ENCODE measurements around the gene GET3.

The GET3 gene

GRCh38 chr19:12788042-12788681, 50.9 kb downstream of the GET3 start:
- Histone ChIP-seq H3K9ac (peak overlapping the region; percentile 92 to 99 (median 98)), H3K27ac (peak overlapping the region; percentile 98 to 100 (median 99)), H3K9me3 (replicated peaks in 1 of 11) (no peaks in the 10 kb centered on the region), H3K4me2 (peak overlapping the region; percentile 90 to 100 (median 99)), H3K4me3 (peak overlapping the region; percentile 90 to 98 (median 96)), H3K27me3 (no peaks in the 10 kb centered on the region), H4K20me1 (peaks cover 17 to 19% (median 18%) of the 10 kb centered on the region in 11 experiments), H3K4me1 (peaks cover 59 to 74% (median 72%) of the 10 kb centered on the region in 10 experiments), H3K36me3 (peaks cover 0 to 12% (median 0%) of the 10 kb centered on the region in 11 experiments; a peak in 8 of 22 replicates)
- TF ChIP-seq Cebpa-rat (IDR thresholded peaks at IDR 0.05) = no peak

GRCh38 chr19:12788682-12789097, 51.4 kb downstream of the GET3 start:
- Histone ChIP-seq H3K9ac (peak overlapping the region; percentile 92 to 99 (median 98)), H3K36me3 (peaks cover 0 to 12% (median 0%) of the 10 kb centered on the region in 11 experiments; a peak in 8 of 22 replicates), H3K9me3 (replicated peaks in 1 of 11) (no peaks in the 10 kb centered on the region), H3K27ac (peak overlapping the region; percentile 98 to 100 (median 99)), H3K4me2 (peak overlapping the region; percentile 90 to 100 (median 99)), H3K27me3 (no peaks in the 10 kb centered on the region), H3K4me3 (peak overlapping the region; percentile 90 to 98 (median 96)), H4K20me1 (peaks cover 18 to 21% (median 20%) of the 10 kb centered on the region in 11 experiments), H3K4me1 (peaks cover 54 to 69% (median 67%) of the 10 kb centered on the region in 10 experiments)
- TF ChIP-seq Cebpa-rat (IDR thresholded peaks at IDR 0.05) = no peak

GRCh38 chr19:12789098-12789903, 52.0 kb downstream of the GET3 start:
- peak overlapping the region; percentile 90 to 98 (median 96) for H3K4me3 ChIP-seq
- no peaks in the 10 kb centered on the region for H3K9me3 ChIP-seq (replicated peaks in 1 of 11)
- peak overlapping the region; percentile 92 to 99 (median 98) for H3K9ac ChIP-seq
- H3K36me3 ChIP-seq = peaks cover 0 to 12% (median 0%) of the 10 kb centered on the region in 11 experiments; a peak in 8 of 22 replicates
- TF ChIP-seq Cebpa-rat (IDR thresholded peaks at IDR 0.05) = no peak
- peak overlapping the region; percentile 90 to 100 (median 99) for H3K4me2 ChIP-seq
- H3K27ac ChIP-seq = peak overlapping the region; percentile 98 to 100 (median 99)
- H3K27me3 ChIP-seq = no peaks in the 10 kb centered on the region
- H4K20me1 ChIP-seq = peaks cover 18 to 21% (median 20%) of the 10 kb centered on the region in 11 experiments
- peaks cover 51 to 69% (median 67%) of the 10 kb centered on the region in 10 experiments for H3K4me1 ChIP-seq

GRCh38 chr19:12789904-12790619, 52.8 kb downstream of the GET3 start:
- Histone ChIP-seq H3K27me3 (no peaks in the 10 kb centered on the region), H4K20me1 (peaks cover 18 to 21% (median 20%) of the 10 kb centered on the region in 11 experiments), H3K4me3 (peak overlapping the region; percentile 90 to 98 (median 96)), H3K9me3 (replicated peaks in 1 of 11) (no peaks in the 10 kb centered on the region), H3K36me3 (peaks cover 0 to 12% (median 0%) of the 10 kb centered on the region in 11 experiments; a peak in 8 of 22 replicates), H3K9ac (peak overlapping the region; percentile 92 to 99 (median 98)), H3K4me2 (peak overlapping the region; percentile 90 to 100 (median 99)), H3K27ac (peak overlapping the region; percentile 98 to 100 (median 99)), H3K4me1 (peaks cover 51 to 68% (median 67%) of the 10 kb centered on the region in 10 experiments)
- peak; percentile 83 to 96 (median 92); a peak in 20 of 22 replicates for TF ChIP-seq Cebpa-rat (IDR thresholded peaks at IDR 0.05)

- Histone ChIP-seq H3K9ac (peak overlapping the region; percentile 92 to 99 (median 98)), H4K20me1 (peaks cover 18 to 22% (median 20%) of the 10 kb centered on the region in 11 experiments), H3K9me3 (replicated peaks in 1 of 11) (no peaks in the 10 kb centered on the region), H3K4me1 (peaks cover 51 to 67% (median 64%) of the 10 kb centered on the region in 10 experiments), H3K4me3 (peak overlapping the region; percentile 90 to 98 (median 96)), H3K27me3 (no peaks in the 10 kb centered on the region), H3K36me3 (peaks cover 0 to 12% (median 0%) of the 10 kb centered on the region in 11 experiments; a peak in 8 of 22 replicates), H3K27ac (peak overlapping the region; percentile 98 to 100 (median 99)), H3K4me2 (peak overlapping the region; percentile 90 to 99 (median 98))
- TF ChIP-seq Cebpa-rat (IDR thresholded peaks at IDR 0.05) = no peak
These were observed 53.5 kb downstream of the GET3 start for GRCh38 chr19:12790628-12791344.

GRCh38 chr19:12791345-12792050, 54.2 kb downstream of the GET3 start, which contains the start of gene JUNB:
Gene JUNB, plus strand, starts transcription at chr19:12791486. Its CDS starts 286 bp downstream, at chr19:12791772.
- peaks cover 52 to 67% (median 64%) of the 10 kb centered on the region in 10 experiments for H3K4me1 ChIP-seq
- peak within 1 kb of the TSS; percentile 98 to 100 (median 99) for H3K27ac ChIP-seq
- peak within 1 kb of the TSS; percentile 90 to 99 (median 98) for H3K4me2 ChIP-seq
- no peaks in the 10 kb centered on the region for H3K27me3 ChIP-seq
- H3K36me3 ChIP-seq = peaks cover 0 to 12% (median 0%) of the 10 kb centered on the region in 11 experiments; a peak in 8 of 22 replicates
- H3K9me3 ChIP-seq (replicated peaks in 1 of 11) = no peaks in the 10 kb centered on the region
- H4K20me1 ChIP-seq = peaks cover 18 to 29% (median 20%) of the 10 kb centered on the region in 11 experiments
- peak within 1 kb of the TSS; percentile 92 to 99 (median 98) for H3K9ac ChIP-seq
- peak within 1 kb of the TSS; percentile 90 to 98 (median 96) for H3K4me3 ChIP-seq
- TF ChIP-seq Cebpa-rat (IDR thresholded peaks at IDR 0.05) = no peak

- peaks cover 45 to 61% (median 57%) of the 10 kb centered on the region in 10 experiments for H3K4me1 ChIP-seq
- peak overlapping the region; percentile 92 to 99 (median 98) for H3K9ac ChIP-seq
- H3K27me3 ChIP-seq = no peaks in the 10 kb centered on the region
- H4K20me1 ChIP-seq = peaks cover 18 to 34% (median 20%) of the 10 kb centered on the region in 11 experiments
- no peak for TF ChIP-seq Cebpa-rat (IDR thresholded peaks at IDR 0.05)
- H3K27ac ChIP-seq = peak overlapping the region; percentile 95 to 100 (median 99)
- H3K36me3 ChIP-seq = peaks cover 0 to 12% (median 6%) of the 10 kb centered on the region in 11 experiments; a peak in 12 of 22 replicates
- H3K4me3 ChIP-seq = peak overlapping the region; percentile 90 to 98 (median 96)
- H3K4me2 ChIP-seq = peak overlapping the region; percentile 43 to 99 (median 97)
- H3K9me3 ChIP-seq (replicated peaks in 1 of 11) = no peaks in the 10 kb centered on the region
These were observed 55.0 kb downstream of the GET3 start for GRCh38 chr19:12792051-12792852.

Measured in BLaER1 treated with 17β-estradiol and CSF1 and Interleukin-3, amounts not matched to agents 10 nM and 100 nM (cell line).